ENCODE results near the gene PLCD1. TPM values are rescaled to one million over a fixed set of nuclear protein-coding genes. Genes with fewer than 3 reads are reported as not detected.

PLCD1 gene
- total and polyA plus RNA-seq, 8 donors, result 33.3 to 54.3 (median 44.6) TPM

- intact Hi-C loops (cut with DNase I), result no loop called here
- no peak for ATAC-seq
- TF ChIP-seq CTCF (IDR thresholded peaks at IDR 0.05), result no peak
- Histone ChIP-seq H3K4me1 (peaks cover 5 to 21% of the 10 kb centered on the region in 2 donors), H3K9me3 (no peaks in the 10 kb centered on the region), H3K27me3 (no peaks in the 10 kb centered on the region), H3K27ac (no peak overlapping the region), H3K36me3 (peaks cover 0 to 81% of the 10 kb centered on the region in 2 donors), H3K4me3 (no peak overlapping the region)
- DNase-seq, result peak in 1 of 4 donors; percentile 52
Observed at GRCh38 chr3:38005076-38006020, 24.1 kb downstream of the PLCD1 start.

GRCh38 chr3:38004415-38005075, 24.9 kb downstream of the PLCD1 start:
- no peak overlapping the region for H3K4me3 ChIP-seq
- peak; percentile 62 to 69 for TF ChIP-seq CTCF (IDR thresholded peaks at IDR 0.05)
- ATAC-seq (peak; percentile 86), DNase-seq (peak in 2 of 4 donors; percentile 68 to 78)
- no peaks in the 10 kb centered on the region for H3K27me3 ChIP-seq
- no peaks in the 10 kb centered on the region for H3K9me3 ChIP-seq
- intact Hi-C loops (cut with DNase I), result no loop called here
- peaks cover 5 to 21% of the 10 kb centered on the region in 2 donors for H3K4me1 ChIP-seq
- H3K36me3 ChIP-seq, result peaks cover 0 to 74% of the 10 kb centered on the region in 2 donors
- H3K27ac ChIP-seq, result peak overlapping the region in 1 of 2 donors; percentile 50

- intact Hi-C loops (cut with DNase I), result no loop called here
- H3K27ac ChIP-seq, result peak overlapping the region in 1 of 2 donors; percentile 50
- TF ChIP-seq CTCF (IDR thresholded peaks at IDR 0.05), result no peak
- no peaks in the 10 kb centered on the region for H3K27me3 ChIP-seq
- H3K36me3 ChIP-seq, result peaks cover 0 to 67% of the 10 kb centered on the region in 2 donors
- H3K4me1 ChIP-seq, result peaks cover 5 to 25% of the 10 kb centered on the region in 2 donors
- H3K4me3 ChIP-seq, result no peak overlapping the region
- DNase-seq (no peak), ATAC-seq (no peak)
- no peaks in the 10 kb centered on the region for H3K9me3 ChIP-seq
Observed at GRCh38 chr3:38003817-38004414, 25.5 kb downstream of the PLCD1 start.

- H3K27ac ChIP-seq, result peak overlapping the region in 1 of 2 donors; percentile 50
Observed at GRCh38 chr3:38003371-38003816, 26.0 kb downstream of the PLCD1 start.

More at GRCh38 chr3:38003371-38003816, 26.0 kb downstream of the PLCD1 start:
- DNase-seq (peak in 3 of 4 donors; percentile 44 to 91 (median 68)), ATAC-seq (peak; percentile 56)
- no peaks in the 10 kb centered on the region for H3K27me3 ChIP-seq
- H3K4me1 ChIP-seq, result peaks cover 8 to 29% of the 10 kb centered on the region in 2 donors
- H3K4me3 ChIP-seq, result no peak overlapping the region
- TF ChIP-seq CTCF (IDR thresholded peaks at IDR 0.05), result peak; percentile 74 to 86
- H3K9me3 ChIP-seq, result no peaks in the 10 kb centered on the region
- H3K36me3 ChIP-seq, result peaks cover 0 to 62% of the 10 kb centered on the region in 2 donors
- intact Hi-C loops (cut with DNase I), result no loop called here
